GM19025 (cell line): ENCODE measurements around the gene KRTAP2-2.
"Not testable (repeated sequence)": the region's sequence is repeated elsewhere in the genome, so short reads cannot be mapped to it uniquely, and the experiment has no call there.

Experiments
- ATAC-seq: cut with Tn5 transposase; IDR thresholded peaks from one replicate; pipeline ENCODE4 v1.9.1; 2021; ENCODE audit warnings: mild to moderate bottlenecking, low read depth, moderate library complexity; ENCODE audit not compliant: unreplicated experiment

KRTAP2-2 gene

GRCh38 chr17:41055130-41055529 is at the start of gene KRTAP2-2:
KRTAP2-2 (minus strand) TSS chr17:41055230; CDS start chr17:41055211, 19 bp downstream.
- ATAC-seq = not testable (repeated sequence)

GRCh38 chr17:41104386-41105038 is 49.5 kb upstream of the KRTAP2-2 start:
- ATAC-seq = not testable (repeated sequence)

- ATAC-seq = no peak
Measured at GRCh38 chr17:41103896-41104295, 48.9 kb upstream of the KRTAP2-2 start.

- ATAC-seq = no peak
Measured at GRCh38 chr17:41101586-41102259, 46.7 kb upstream of the KRTAP2-2 start, which contains the start of gene KRTAP4-16. KRTAP4-16 (minus strand) TSS chr17:41102209; CDS start chr17:41102209, 0 bp downstream.

- ATAC-seq = not testable (repeated sequence)
Measured at GRCh38 chr17:41099682-41100480, 44.9 kb upstream of the KRTAP2-2 start.

- ATAC-seq = no peak
Measured at GRCh38 chr17:41098481-41098880, 43.5 kb upstream of the KRTAP2-2 start.

GRCh38 chr17:41098042-41098441 is 43.0 kb upstream of the KRTAP2-2 start, which contains the start of gene KRTAP4-8:
KRTAP4-8 (minus strand) TSS chr17:41098142; CDS start chr17:41098084, 58 bp downstream.
- ATAC-seq = no peak

GRCh38 chr17:41096055-41096454 is 41.0 kb upstream of the KRTAP2-2 start:
- ATAC-seq = no peak

GRCh38 chr17:41088760-41089352 is 33.8 kb upstream of the KRTAP2-2 start:
- ATAC-seq = not testable (repeated sequence)

- ATAC-seq = not testable (repeated sequence)
Measured at GRCh38 chr17:41084100-41084856, 29.2 kb upstream of the KRTAP2-2 start, which contains the start of gene KRTAP4-7. KRTAP4-7 (plus strand) TSS chr17:41084150; CDS start chr17:41084207, 57 bp downstream.

- not testable (repeated sequence) for ATAC-seq
Measured at GRCh38 chr17:41083427-41083826, 28.4 kb upstream of the KRTAP2-2 start.

- ATAC-seq = no peak
Measured at GRCh38 chr17:41082626-41083025, 27.6 kb upstream of the KRTAP2-2 start.

- no peak for ATAC-seq
Measured at GRCh38 chr17:41076788-41077187, 21.8 kb upstream of the KRTAP2-2 start.

GRCh38 chr17:41073676-41074075 is 18.6 kb upstream of the KRTAP2-2 start:
- no peak for ATAC-seq

GRCh38 chr17:41071606-41072360 is 16.8 kb upstream of the KRTAP2-2 start:
- no peak for ATAC-seq

GRCh38 chr17:41069031-41069430 is 14.0 kb upstream of the KRTAP2-2 start:
- ATAC-seq = no peak

- no peak for ATAC-seq
Measured at GRCh38 chr17:41067281-41067680, 12.3 kb upstream of the KRTAP2-2 start.

GRCh38 chr17:41065829-41066624 is 11.0 kb upstream of the KRTAP2-2 start, which contains the start of gene KRTAP2-4:
KRTAP2-4 (minus strand) TSS chr17:41065879; CDS start chr17:41065845, 34 bp downstream.
- no peak for ATAC-seq
